Sigmoid colon (tissue), 4 donors: ENCODE measurements around the gene CHL1.

Source experiments
- EP300 ChIP-seq, 4 donors: sonication (generic); formaldehyde crosslinking; IDR thresholded peaks; one replicate each; pipeline ENCODE4 v1.6.1; 2017; ENCODE audit warnings: antibody characterized with exemption in 4 of 4
- POLR2AphosphoS5 ChIP-seq, 4 donors: sonication (generic); formaldehyde crosslinking; IDR thresholded peaks; one replicate each; pipeline ENCODE4 v1.6.1; 2017; ENCODE audit warnings: antibody characterized with exemption in 4 of 4
- TF ChIP-seq, protein P1 (sequence below), 4 experiments: fragments of 450-650 bp in 3 of 4; fragments of 200-600 bp in 1 of 4; IDR thresholded peaks; one replicate each; pipeline ENCODE4 v1.5.1; 2016 to 2019; ENCODE audit warnings: antibody characterized with exemption in 4 of 4, mild to moderate bottlenecking in 3 of 4, moderate library complexity in 2 of 4

DNA sequence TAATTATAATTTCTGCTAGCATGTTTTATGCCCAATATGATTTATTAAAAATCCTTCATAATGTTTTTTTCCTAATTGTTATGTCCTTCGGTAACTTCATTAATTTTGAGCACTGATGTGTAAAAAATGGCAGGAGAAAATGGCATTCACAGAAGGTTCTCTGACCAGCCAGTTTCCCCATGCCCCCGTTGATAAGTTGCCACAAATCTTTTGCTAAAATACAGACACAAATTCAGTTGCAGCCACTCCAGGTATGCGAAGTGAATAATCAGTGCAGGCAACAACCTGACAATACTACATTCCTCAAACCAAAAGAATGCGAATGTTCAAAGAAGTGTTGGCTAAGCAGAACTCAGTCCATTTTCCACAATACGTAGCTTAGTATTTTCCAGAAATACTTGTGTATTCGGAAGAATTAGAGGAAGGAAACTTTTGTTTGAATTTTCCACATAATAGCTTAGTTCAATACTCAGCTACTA is 32.7 kb downstream of the CHL1 start:
- TF ChIP-seq, protein P1, sequence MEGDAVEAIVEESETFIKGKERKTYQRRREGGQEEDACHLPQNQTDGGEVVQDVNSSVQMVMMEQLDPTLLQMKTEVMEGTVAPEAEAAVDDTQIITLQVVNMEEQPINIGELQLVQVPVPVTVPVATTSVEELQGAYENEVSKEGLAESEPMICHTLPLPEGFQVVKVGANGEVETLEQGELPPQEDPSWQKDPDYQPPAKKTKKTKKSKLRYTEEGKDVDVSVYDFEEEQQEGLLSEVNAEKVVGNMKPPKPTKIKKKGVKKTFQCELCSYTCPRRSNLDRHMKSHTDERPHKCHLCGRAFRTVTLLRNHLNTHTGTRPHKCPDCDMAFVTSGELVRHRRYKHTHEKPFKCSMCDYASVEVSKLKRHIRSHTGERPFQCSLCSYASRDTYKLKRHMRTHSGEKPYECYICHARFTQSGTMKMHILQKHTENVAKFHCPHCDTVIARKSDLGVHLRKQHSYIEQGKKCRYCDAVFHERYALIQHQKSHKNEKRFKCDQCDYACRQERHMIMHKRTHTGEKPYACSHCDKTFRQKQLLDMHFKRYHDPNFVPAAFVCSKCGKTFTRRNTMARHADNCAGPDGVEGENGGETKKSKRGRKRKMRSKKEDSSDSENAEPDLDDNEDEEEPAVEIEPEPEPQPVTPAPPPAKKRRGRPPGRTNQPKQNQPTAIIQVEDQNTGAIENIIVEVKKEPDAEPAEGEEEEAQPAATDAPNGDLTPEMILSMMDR (IDR thresholded peaks at IDR 0.05): no peak
- TF ChIP-seq POLR2AphosphoS5 (IDR thresholded peaks at IDR 0.05) (no peak), EP300 (IDR thresholded peaks at IDR 0.05) (no peak)
